HG02610 (cell line): ENCODE results near the gene PLEKHH3.
"Not testable (repeated sequence)": the region's sequence is repeated elsewhere in the genome, so short reads cannot be mapped to it uniquely, and the experiment has no call there.

Experiments
- ATAC-seq: cut with Tn5 transposase; IDR thresholded peaks from one replicate; pipeline ENCODE4 v1.9.1; 2021; ENCODE audit warnings: mild to moderate bottlenecking, moderate library complexity; ENCODE audit not compliant: unreplicated experiment

The PLEKHH3 gene

DNA sequence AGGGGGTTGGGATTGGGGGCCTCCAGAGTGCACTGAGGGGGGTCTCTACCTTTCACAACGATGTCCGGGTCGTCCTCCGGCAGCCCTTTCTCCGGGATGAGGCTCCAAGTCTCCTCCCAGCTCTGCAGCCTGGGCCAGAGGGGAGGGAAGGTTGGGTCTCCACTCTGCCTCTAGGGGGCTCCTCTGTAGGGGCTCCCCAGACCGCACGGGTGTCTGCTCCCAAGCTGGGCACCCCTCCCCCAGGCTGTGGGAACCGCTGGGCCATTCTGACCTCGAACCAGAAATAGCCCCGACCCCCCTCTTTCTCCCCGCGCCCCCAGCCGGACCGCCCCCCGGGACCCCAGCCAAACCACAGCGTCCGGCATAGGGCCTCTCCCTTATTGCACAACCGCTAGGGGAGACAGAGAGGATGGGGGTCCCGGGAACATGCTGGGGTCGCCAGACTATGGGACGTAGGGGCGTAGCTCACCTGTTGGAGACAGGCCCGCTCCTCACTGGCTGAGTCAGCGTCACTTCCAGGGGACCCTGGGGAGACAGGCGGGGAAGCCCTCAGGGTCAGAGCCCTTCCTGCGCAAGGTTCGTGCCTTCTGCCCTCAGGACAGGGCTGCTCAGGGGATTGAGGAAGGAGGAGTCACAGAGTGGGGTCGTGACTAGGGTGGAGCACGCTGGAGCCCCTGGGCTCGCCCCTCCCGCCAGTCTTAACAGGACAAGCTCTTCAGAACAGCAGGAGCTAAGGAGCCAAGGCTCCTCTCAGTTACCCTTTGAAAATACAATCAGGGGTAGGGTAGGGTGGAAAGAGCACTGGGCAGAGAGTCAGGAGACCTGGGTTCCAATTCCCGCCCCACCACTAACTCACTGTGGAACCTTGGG lies 2.7 kb downstream of the PLEKHH3 start:
- no peak for ATAC-seq

DNA sequence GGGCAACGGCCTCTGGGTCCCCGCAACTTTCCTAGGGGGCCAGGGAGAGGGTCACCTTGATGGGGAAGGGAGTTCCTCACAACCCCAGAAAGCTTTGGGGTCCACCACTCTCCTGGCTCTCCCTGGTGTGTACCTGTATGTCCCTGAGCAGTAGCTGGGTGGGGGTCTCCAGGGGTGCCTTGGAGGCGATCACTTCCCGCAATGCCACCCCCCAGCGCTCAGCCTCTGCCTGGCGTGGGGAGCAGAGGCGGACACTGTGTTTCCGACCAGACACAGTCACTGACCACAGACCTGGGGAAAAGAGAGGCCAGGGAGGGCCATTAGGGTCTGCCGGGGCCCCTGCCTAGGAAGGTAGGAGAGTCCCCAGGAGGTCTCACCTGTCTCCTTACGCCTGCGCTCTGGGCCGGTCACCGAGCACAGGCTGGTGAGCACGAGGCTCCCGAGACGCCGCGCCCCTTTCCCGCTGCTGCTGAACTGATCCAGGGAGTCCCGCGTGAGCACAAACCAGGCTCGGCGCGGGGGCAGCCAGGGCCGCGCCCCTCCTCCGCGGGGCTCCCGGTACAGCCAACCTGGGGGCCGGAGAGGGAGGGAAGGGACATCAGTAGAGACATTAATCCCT lies 3.4 kb downstream of the PLEKHH3 start:
- ATAC-seq: no peak

DNA sequence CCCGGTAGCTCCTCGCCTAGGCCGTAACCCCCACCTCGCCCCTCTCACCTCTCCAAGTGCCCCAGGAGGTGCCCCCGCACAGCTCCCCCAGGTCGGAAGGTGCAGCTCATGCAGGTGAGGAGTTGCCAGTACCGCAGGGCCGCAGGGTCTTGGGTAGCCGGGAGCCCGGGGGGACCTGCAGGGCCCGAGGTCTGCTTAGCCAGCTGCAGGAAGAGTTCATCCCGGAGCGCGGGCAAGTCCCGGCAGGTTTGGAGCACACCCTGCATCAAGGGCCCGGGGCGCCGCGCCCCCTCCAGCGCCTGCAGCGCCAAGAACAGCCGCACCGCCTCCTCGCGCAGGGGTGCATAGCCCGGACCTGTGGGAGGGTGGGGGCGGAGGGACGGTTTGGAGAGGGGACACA lies 4.8 kb downstream of the PLEKHH3 start:
- no peak for ATAC-seq

DNA sequence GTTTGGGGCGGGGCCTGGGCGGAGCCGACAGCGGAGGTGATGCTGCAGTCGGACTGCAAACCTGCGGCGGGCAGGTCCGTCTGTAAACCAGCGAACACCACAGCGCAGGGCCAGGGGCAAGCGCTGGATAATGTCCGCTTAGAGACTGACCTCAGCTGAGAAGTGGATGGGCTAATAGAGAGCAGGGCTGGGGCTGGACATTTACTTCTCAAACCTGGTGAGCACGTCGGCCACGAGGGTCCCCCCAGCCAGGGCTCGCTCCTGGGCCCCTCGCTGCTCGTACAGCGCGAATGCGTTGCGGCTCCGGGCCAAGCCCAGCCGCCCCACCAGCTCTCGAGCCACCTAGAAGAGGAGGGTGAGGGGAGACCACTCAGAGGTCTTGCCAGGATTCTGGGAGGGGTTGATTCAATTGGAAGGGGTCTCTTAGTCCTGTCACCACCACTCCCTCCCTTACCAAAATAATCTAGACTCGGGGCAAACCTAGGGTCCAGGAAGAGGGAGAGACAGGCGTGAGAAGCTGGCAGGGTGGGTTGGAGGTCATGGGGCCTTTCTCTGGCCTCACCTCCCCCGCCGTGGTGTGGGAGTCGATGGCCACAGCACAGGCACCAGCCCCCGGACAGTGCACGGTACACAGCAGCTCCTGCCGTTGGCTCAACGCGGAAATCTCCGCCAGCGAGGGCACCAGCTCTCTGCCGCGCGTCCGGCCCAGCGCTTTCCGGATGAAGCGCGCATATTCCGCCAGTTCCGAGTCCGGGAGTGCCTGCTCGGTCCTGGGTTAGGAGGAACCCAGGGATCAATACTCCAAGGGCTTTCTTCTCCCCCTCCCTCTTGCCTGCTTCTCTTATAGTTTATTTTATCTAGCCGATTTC lies 5.8 kb downstream of the PLEKHH3 start:
- no peak for ATAC-seq

DNA sequence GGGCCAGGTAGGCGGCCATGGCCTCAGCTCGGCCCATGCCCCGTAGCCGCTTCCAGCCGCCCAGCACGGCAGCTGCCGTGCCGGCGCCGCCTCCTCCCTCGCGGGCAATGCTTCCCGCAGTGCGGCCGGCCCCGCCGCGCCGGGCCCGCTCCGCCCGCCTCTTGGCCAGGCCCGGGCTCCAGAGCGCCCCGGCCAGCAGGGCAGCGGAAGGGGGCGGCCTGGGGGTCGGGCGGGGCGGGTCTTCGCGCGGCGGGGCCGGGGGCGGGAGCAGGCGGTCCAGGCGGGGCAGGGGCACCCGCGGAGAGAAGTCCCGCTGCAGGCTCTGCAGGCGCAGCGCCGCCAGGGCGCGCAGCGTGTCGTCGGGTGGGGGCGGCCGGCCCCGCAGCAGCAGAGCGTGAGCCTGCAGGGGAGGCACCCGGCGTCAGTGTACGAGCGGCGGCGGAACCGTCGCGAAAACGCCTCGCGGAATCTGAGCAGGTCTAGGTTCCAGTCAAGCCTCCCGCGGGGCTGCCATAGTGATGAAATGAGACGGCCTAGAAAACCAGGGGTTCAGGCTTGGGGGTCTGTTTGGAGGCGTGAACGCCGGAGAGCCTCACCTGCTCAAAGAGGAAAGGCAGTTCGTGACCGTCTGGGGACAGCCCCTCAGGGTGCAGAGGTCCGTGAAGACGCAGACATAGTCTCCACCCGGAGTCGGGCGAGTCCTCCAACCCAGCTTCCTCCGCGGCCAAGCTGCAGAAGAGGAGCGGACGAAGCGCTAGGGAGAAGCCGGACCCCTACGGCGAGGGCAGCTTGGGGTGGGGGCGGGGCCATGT lies 6.6 kb downstream of the PLEKHH3 start:
- ATAC-seq: no peak

DNA sequence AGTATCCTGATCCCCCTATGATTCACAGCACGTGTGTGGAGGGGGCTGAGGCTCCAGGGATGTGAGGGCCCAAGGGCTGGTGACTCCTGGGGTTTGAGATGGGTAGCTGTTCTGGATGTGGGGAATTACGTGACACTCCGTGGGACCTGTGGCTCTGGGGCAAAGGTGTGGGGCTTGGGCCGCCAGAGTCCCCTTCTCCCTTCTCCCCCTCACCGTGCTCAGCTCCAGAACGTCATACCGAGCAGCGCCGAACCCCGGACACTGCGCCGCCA lies 7.2 kb downstream of the PLEKHH3 start:
- ATAC-seq: no peak

DNA sequence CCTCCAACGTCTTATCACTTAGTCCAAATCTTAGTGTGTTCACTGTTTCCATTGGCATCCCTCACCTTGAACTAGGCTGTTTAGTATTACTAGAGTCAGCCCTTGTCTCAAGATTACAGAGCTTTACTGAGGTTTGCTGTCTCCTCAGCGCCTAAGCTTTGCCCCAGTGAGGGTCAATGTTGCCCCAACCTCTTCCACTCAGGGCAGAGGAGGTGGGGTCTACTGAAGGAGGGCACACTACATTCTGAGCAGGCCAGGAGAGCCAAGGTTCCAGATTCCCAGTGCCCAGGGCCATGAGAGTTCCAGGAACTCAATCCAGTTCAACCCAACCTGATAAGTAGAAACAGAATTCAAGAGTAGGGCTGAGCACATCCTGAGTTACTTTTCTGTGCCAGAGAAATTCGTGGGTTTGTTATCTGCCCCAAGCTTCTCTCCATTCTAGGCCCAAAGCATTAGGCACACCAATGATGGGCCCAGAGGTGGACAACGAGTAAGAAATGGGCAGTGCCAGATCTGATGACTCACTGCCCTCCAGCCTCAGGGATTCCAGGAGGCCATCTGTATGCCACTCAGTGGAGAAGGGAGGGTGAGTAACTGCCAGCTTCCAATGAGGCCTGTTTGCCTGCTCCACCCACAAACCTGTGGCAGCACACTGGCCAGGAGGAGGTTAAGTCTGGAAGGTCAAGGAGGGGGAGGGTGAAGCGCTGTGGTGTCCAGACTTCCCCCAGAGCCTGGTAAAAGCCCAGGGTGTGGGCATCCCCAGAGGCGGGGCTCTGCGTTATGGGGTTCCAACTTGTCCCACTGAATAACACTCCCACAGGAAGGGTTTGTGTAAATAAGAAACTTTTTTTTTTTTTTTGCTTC lies 9.5 kb downstream of the PLEKHH3 start:
- no peak for ATAC-seq

DNA sequence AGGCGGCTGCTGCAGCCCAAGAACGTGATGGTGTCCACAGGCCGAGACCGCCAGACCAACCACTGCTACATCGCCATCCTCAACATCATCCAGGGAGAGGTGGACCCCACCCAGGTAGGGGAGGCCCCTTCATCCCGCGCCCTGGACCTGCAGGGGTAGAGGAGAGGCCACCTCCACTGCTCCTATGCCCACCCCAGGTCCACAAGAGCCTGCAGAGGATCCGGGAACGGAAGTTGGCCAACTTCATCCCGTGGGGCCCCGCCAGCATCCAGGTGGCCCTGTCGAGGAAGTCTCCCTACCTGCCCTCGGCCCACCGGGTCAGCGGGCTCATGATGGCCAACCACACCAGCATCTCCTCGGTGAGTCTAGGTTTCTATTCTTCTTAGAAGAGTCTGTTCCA lies 10.7 kb downstream of the PLEKHH3 start:
- ATAC-seq: not testable (repeated sequence)

DNA sequence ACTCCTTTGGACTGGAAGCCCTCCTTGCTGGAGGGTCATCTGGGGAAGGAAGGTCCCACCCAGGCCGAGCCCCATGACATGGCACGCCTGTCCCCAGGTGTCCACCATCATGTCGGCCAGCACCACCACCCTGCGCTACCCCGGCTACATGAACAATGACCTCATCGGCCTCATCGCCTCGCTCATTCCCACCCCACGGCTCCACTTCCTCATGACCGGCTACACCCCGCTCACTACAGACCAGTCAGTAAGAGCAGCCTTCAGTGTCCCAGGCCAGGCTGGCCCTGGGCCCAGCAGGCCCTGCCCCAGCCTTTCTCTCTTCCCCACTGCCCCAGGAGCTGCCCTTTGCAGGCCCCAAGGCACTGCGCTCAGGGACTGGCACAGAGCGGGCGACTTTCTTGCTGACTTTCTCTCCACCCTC lies 11.2 kb downstream of the PLEKHH3 start:
- no peak for ATAC-seq

DNA sequence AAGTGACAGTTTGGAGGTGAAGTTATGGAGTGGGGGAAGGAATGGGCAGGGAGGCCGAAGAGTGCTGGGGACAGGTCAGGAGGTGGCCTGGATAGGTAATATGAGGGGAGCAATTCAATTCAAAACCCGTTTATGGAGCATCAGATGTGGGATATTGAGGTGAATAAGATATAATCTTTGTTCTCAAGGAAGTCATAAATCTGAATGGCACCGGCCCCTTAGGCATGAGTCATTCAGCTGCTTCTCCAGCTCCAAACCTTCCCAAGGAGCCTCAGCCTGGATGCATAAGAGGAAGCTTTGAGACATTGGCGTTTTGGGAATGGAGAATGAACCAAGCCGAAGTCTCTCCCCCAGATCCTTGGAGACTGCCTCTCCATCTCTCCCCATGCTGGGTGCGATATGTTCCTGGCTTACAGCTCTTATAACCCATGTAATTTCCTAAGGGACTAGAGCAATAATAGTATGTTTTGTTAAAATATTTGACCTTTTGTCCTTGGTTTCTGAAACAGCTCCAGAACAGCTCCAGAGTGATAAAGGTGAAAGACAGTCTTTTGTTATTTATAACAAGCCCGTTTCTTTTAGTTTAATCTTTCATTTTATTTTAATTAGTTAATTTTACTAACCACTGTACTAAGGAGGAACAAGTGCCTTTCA lies 16.0 kb downstream of the PLEKHH3 start:
- no peak for ATAC-seq

DNA sequence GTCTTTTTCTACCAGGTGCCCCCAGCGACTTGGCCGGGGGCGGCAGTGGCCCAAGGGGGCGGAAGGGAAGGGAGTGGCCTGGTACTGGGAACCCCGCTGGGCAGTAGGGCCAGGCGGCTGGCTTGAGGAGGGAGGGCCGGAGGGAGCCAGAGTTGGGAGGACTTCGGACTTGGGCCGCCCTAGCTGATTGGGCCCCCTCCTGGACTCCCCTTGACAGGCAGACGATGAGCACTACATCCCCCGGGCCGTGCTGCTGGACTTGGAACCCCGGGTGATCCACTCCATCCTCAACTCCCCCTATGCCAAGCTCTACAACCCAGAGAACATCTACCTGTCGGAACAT lies 16.9 kb downstream of the PLEKHH3 start:
- not testable (repeated sequence) for ATAC-seq

DNA sequence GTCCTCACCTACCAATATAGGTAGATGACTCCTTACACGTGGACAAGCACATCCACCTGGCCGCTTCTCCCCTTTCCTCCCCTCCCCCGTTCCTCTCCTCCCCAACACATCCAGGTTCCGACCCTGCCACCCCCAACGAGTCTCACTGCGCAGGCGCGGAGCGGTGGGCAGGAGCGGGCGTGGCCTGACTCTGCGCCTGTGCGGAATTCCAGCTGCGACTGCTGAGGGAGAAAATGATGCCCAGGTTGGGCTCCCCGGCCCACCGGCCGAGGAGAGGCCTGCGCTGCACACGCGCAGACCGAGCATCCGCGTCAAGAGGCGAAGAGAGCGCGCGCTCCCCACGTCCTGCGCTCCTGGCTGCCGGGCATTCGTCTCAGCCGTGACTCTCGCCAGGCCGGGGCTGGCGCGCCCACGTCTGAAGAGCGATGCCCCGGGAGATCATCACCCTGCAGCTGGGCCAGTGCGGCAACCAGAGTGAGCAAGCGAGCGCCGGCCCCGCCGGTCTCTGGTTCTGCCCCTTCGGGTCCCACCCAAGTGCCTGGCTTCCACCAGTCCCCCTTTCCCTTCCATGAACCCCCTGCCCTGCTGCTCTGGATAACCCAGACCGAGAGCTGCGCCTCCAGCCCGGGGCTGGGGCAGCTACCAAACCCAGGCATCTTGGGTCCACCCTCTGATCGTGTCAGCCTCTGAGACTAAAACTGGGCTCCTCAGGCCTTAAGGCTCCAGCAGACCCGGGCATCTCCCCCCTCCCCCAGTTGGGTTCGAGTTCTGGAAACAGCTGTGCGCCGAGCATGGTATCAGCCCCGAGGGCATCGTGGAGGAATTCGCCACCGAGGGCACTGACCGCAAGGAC lies 17.5 kb downstream of the PLEKHH3 start, which contains the start of gene TUBG2:
Gene TUBG2 (plus strand): TSS at position 206 of the 853 bp plus-strand sequence. CDS start 220 bp downstream, at position 426.
- no peak for ATAC-seq

DNA sequence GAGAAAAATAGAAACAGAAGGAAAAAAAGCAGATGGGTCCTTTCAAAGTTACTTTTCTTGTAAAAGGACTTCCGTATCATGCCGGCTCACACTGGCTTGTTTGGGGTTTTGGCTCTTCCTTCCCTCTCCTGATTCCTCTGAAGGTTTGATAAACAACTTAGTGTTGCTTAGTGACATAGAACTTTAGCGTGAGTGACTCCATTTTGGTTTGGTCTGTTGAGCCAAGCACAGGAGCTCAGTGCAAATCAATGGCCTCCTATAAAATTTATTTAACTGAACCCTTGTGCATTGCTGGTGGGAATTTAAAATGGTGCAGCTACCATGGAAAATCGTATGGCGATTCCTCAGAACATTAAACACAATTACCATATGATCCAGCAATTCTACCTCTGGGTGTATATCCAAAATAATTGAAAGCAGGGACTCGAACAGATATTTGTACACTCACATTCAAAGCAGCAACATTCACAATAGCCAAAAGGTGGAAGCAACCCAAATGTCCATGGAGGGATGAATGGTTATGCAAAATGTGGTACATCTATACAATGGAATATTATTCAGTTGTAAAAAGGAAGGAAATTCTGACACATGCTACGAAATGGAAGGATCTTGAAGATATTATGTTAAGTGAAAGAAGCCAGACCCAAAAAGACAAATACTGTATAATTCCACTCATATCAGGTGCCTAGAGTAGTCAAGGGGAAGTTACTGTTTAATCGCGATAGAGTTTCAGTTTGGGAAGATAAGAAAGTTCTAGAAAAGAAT lies 18.8 kb downstream of the PLEKHH3 start:
- no peak for ATAC-seq

DNA sequence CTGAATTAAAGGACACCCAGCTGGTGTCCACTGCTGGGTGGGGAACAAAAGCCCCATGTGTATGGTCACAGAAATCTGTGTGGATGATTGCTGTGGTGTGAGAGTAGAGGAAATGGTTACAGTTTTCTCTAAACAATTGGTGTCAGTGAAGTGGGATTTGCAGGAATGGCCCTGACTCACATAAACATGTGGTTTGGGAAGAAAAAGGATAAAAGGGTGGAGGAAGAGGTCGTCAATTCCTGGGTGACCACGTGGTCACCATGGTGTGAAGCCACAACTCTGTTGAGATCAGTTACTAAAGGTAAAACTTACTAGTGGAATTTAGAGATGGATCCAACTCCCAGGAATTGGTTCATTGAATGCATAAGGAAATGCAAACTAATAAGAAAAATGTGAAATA lies 21.3 kb downstream of the PLEKHH3 start:
- no peak for ATAC-seq

DNA sequence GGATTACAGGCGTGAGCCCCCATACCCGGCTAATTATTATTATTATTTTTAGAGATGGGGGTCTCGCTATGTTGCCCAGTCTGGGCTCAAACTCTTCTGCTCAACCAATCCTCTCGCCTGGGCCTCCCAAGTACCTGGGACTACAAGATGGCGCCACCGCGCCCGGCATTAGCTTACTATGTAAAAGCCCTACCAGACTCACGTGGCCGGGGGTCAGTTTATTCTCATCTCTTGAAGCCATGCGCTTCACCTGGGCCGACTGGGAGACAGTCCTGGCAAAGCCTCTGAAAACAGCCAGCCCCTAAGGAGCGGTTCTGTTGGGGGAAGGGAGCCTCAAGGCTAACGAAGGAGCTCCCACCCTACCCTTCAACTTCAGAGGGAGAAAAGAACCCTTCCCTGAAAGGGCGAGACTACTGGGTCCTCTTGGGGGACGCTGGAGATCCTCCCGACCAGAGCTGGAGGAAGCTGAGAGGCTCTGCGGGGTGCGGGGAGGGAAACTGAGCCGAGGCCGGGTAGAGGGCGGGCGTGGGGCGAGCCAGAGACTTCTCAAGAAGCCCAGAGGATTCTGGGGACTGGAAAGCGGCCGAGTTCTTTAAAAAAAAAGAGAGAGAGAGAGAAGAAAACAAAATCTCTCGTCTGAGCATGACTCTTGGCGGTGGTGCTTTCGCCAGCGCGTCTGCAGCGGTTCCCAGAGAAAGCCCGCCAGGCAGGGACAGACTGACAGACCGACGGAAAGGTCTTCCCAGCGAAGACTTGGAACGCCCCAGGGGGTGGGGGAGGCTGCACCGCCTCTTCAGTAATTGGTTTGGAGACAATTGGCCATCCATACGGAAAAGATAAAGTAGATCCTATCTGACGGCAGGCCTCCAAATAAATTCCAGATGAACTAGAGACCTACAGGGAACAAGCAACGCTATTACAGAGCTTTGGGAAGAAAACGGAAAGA lies 23.3 kb downstream of the PLEKHH3 start:
- ATAC-seq: no peak

DNA sequence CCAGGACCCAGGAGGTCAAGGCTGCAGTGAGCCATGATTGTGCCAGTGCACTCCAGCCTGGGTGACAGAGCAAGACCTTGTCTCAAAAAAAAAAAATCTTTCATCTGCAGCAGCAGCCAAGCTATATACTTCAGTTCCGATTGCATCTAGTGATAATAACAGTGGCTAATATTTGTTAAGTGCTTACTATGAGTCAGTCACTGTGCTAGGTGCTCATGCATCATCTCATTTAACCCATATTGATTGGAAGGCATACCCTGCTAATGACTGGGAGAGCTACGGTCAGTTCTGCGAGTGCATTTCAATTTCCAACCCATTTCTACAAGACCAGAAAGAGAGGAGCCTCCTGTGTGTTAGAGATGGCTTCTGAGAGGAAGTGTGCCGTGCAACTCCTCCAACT lies 25.4 kb downstream of the PLEKHH3 start:
- no peak for ATAC-seq

DNA sequence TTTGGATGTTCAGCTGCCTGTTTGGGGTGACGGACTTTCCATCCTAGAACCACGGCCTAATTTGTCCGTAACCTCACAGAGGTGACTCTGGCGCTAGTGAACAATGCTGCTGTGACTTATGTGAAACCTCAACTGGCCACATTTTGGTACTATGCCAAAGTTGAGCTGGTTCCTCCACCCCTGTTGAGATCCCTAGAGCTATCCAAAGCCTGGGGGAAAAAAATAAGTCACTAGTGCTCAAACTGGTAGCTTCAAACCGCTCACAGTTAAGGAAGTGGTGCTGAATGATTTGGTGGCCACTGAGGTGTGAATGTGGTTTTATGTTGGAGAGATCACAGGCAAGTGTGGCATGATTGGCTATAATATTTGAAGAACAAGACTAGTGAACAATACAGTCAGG lies 29.0 kb downstream of the PLEKHH3 start:
- ATAC-seq: no peak
